ENCODE measurements around the gene CLDN10.

The CLDN10 gene, protein sequence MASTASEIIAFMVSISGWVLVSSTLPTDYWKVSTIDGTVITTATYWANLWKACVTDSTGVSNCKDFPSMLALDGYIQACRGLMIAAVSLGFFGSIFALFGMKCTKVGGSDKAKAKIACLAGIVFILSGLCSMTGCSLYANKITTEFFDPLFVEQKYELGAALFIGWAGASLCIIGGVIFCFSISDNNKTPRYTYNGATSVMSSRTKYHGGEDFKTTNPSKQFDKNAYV

DNA sequence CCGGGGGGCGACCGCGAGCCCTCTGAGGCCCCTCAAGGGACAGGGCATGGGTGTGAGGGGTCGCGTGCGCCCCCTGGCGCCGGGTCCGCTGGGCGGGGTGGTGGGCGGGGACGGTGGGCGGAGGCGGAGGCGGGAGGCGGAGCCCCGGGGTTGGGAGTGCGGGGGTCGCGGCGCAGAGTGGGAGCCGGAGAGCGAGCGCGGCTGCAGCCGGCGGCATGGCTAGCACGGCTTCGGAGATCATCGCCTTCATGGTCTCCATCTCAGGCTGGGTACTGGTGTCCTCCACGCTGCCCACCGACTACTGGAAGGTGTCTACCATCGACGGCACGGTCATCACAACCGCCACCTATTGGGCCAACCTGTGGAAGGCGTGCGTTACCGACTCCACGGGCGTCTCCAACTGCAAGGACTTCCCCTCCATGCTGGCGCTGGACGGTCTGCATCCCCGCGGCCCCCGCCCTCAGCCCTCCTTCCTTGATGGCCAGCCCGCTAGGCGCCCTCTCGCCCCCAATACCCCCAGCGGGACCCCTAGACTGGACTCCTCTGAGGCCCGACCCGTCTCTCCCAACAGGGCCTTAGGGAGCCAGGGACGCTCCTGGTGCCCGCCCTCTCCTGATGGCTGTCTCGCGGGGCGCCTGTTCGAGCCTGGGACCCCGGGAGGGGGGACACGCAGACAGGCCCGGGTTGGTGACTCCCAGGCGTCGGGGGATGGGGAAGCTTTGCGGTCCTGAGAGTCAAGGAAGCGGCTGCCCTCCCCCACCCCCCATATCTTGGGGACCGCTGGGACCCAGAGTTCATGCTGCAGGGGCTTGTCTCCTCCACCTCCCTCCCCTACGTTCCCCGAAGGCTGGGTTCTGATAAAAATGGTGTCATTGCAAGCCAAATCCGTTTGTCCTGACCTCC, at the start of gene CLDN10:
Gene CLDN10, plus strand, starts transcription at position 182 of the 903 bp plus-strand sequence. Its CDS starts 34 bp downstream, at position 216.
- TF ChIP-seq, protein P1, sequence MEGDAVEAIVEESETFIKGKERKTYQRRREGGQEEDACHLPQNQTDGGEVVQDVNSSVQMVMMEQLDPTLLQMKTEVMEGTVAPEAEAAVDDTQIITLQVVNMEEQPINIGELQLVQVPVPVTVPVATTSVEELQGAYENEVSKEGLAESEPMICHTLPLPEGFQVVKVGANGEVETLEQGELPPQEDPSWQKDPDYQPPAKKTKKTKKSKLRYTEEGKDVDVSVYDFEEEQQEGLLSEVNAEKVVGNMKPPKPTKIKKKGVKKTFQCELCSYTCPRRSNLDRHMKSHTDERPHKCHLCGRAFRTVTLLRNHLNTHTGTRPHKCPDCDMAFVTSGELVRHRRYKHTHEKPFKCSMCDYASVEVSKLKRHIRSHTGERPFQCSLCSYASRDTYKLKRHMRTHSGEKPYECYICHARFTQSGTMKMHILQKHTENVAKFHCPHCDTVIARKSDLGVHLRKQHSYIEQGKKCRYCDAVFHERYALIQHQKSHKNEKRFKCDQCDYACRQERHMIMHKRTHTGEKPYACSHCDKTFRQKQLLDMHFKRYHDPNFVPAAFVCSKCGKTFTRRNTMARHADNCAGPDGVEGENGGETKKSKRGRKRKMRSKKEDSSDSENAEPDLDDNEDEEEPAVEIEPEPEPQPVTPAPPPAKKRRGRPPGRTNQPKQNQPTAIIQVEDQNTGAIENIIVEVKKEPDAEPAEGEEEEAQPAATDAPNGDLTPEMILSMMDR (IDR thresholded peaks at IDR 0.05; ENCODE audit: low read length, missing control alignments): no peak
- DNase-seq (ENCODE audit: low read depth): no peak
- no peak within 1 kb of the TSS for H3K4me3 ChIP-seq (replicated peaks; ENCODE audit: low read depth, low read length)

DNA sequence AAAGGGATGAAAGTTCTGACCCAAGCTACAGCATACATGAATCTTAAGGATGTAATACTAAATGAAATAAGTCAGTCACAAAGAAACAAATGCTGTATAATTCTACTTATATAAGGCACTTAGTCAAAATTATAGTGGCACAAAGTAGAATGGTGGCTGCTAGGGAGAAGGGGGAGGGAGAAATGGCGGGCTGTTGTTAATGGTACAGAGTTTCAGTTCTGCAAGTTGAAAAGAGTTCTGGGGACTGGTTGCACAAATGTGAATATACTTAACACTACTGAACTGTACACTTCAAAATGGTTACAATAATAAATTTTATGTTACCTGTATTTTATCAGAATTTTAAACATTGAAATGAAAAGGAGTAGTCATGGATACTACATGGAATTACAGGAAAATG, 48.9 kb upstream of the CLDN10 start:
- DNase-seq (ENCODE audit: low read depth): no peak
- TF ChIP-seq, protein P1 (IDR thresholded peaks at IDR 0.05; ENCODE audit: low read length, missing control alignments): no peak
- no peak overlapping the region for H3K4me3 ChIP-seq (replicated peaks; ENCODE audit: low read depth, low read length)

DNA sequence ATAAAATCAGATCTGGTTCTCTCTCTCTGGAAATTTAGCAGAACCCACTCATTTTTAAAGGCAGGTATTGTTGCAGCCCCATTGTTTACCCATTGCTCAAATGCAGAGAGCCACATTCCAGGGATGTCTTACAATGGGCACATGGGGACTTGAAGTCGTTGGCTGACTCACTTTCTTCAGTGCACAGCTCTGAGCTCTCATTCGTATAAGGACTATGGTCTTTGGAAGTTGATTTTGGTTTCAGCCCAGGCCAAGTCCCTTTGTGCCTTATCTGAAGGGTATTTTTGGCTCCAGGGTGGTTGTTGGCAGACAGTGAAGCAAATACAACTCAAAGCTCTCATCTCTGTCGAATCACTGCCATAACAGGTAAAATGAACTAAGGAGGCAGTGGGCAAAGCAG, 47.3 kb upstream of the CLDN10 start:
- TF ChIP-seq, protein P1 (IDR thresholded peaks at IDR 0.05; ENCODE audit: low read length, missing control alignments): no peak
- DNase-seq (ENCODE audit: low read depth): no peak
- H3K4me3 ChIP-seq (replicated peaks; ENCODE audit: low read depth, low read length): no peak overlapping the region

DNA sequence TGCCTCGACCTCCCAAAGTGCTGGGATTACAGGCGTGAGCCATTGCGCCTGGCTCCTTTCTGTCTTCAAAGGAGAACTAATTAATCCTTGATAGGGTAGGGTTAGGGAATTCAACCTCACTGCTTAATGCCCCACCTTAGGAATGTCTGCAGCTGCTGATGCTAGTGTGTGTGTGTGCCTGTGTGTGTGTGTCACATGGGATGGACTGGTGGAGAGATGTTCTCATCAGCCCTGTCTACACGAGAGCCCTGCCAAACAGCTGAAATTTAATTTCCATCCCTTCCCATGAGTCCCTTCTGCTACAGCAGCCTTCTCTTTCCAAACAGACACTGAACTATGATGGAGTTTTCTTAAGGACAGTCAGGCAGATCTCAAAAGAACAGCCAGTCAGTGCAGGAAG, 46.5 kb upstream of the CLDN10 start:
- no peak for DNase-seq (ENCODE audit: low read depth)
- no peak overlapping the region for H3K4me3 ChIP-seq (replicated peaks; ENCODE audit: low read depth, low read length)
- TF ChIP-seq, protein P1 (IDR thresholded peaks at IDR 0.05; ENCODE audit: low read length, missing control alignments): no peak

DNA sequence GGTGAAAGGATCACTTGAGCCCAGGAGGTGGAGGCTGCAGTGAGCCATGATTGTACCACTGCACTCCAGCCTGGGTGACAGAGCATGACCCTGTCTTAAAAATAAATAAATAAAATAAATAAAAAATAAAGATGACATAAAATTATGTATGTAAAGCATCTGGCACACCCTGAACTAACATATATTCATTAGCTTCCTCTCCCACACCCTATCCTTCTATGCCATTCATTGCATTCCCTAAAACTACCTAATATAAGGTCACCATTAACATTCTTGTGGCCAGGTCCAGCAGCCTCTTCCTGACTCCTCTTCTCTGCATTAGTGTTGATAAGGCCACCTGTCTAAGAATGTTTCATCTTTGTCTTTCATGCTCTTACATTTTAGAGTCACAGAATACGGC, 44.5 kb upstream of the CLDN10 start:
- TF ChIP-seq, protein P1 (IDR thresholded peaks at IDR 0.05; ENCODE audit: low read length, missing control alignments): no peak
- no peak overlapping the region for H3K4me3 ChIP-seq (replicated peaks; ENCODE audit: low read depth, low read length)
- no peak for DNase-seq (ENCODE audit: low read depth)

DNA sequence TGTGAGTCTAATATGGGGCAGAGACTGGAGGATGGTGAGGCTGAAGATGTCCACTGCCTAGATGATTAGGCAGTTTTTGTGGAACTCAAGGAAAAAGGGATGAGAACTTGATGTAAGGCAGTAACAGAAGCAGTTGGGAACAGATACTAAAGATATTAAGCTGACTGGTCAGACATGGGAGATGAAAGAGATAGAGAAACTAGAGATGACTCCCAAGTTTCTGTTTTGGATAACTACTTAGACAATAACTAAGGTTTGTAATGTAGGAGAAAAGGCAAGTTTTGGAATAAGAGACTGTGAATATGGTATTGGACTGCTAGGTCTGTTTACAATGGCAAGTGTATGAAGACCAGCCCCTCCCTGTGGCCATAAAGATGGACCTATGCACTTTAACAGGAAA, 43.5 kb upstream of the CLDN10 start:
- no peak for DNase-seq (ENCODE audit: low read depth)
- H3K4me3 ChIP-seq (replicated peaks; ENCODE audit: low read depth, low read length): no peak overlapping the region
- TF ChIP-seq, protein P1 (IDR thresholded peaks at IDR 0.05; ENCODE audit: low read length, missing control alignments): no peak

Measured in fibroblast of pulmonary artery (primary cell).